ENCODE data around the gene C2.

GRCh38 chr6:31879143-31879542, 48.4 kb upstream of the C2 start:
- TF ChIP-seq CTCF (IDR thresholded peaks at IDR 0.05) (no peak), POLR2A (IDR thresholded peaks at IDR 0.05) (no peak)

All from adrenal gland (tissue), 5 donors.